Thoracic aorta (tissue), 2 donors: Measurements from ENCODE around the gene C16orf74. TPM values are rescaled to one million over a fixed set of nuclear protein-coding genes. Genes with fewer than 3 reads are reported as not detected.

ENCODE experiments used
- ATAC-seq: fragments of 150-250 bp; one replicate; pipeline ENCODE4 v1.8.0; 2017; ENCODE audit warnings: low read depth; ENCODE audit not compliant: insufficient number of reproducible peaks, low FRiP score
- DNase-seq: peaks from one replicate; pipeline ENCODE4 v3.0.0-alpha.2; 2020; ENCODE audit warnings: low spot score
- H3K27ac ChIP-seq, 2 donors: fragments of 200-600 bp; sonication (generic); 1 replicate in 1 of 2; 2 replicates in 1 of 2; pipeline ENCODE4 v1.5.1; 2016; ENCODE audit warnings: mild to moderate bottlenecking in 2 of 2, moderate library complexity in 2 of 2
- H3K27me3 ChIP-seq: fragments of 200-600 bp; sonication (generic); replicated peaks from 2 replicates; pipeline ENCODE4 v1.6.0; 2016; ENCODE audit warnings: mild to moderate bottlenecking; ENCODE audit not compliant: insufficient read depth
- H3K36me3 ChIP-seq: fragments of 200-600 bp; sonication (generic); one replicate; pipeline ENCODE4 v1.5.1; 2016
- H3K4me1 ChIP-seq, 2 donors: fragments of 200-600 bp; sonication (generic); 1 replicate in 1 of 2; 2 replicates in 1 of 2; pipeline versions ENCODE4 v1.5.1 to v1.6.0; 2016; ENCODE audit warnings: low read depth in 2 of 2, mild to moderate bottlenecking in 1 of 2; ENCODE audit not compliant: control insufficient read depth in 1 of 2
- H3K4me3 ChIP-seq: fragments of 200-600 bp; sonication (generic); 2 replicates; pipeline ENCODE4 v1.5.1; 2016; ENCODE audit warnings: mild to moderate bottlenecking
- H3K9me3 ChIP-seq: fragments of 200-600 bp; sonication (generic); 2 replicates; pipeline ENCODE4 v1.5.1; 2016
- CTCF ChIP-seq: fragments of 200-600 bp; sonication (generic); IDR thresholded peaks from one replicate; pipeline ENCODE4 v1.5.1; 2019; ENCODE audit warnings: antibody characterized with exemption
- total RNA-seq, 2 donors: library from RNA; depleted of rRNA; stranded (reverse); fragments of >200 nt; gene quantifications; one replicate each; pipeline versions ENCODE4 v1.1.0 to v1.2.3, GENCODE V29; 2016

Gene C16orf74
- total RNA-seq, 2 donors from 2014 or later = 1.2 TPM; not detected in 1

- no peak for ATAC-seq
- Histone ChIP-seq H3K4me3 (no peak overlapping the region), H3K27ac (no peak overlapping the region), H3K27me3 (no peaks in the 10 kb centered on the region), H3K9me3 (no peaks in the 10 kb centered on the region), H3K4me1 (no peaks in the 10 kb centered on the region), H3K36me3 (no peaks in the 10 kb centered on the region)
- no peak for TF ChIP-seq CTCF
- DNase-seq = no peak
These were observed 45.7 kb downstream of the C16orf74 start for GRCh38 chr16:85704900-85705846.

GRCh38 chr16:85704011-85704410 is 46.9 kb downstream of the C16orf74 start:
- Histone ChIP-seq H3K27ac (no peak overlapping the region), H3K4me3 (no peak overlapping the region), H3K9me3 (no peaks in the 10 kb centered on the region), H3K27me3 (no peaks in the 10 kb centered on the region), H3K4me1 (no peaks in the 10 kb centered on the region), H3K36me3 (no peaks in the 10 kb centered on the region)
- DNase-seq (no peak), ATAC-seq (no peak)
- no peak for TF ChIP-seq CTCF

GRCh38 chr16:85699628-85700027 is 51.3 kb downstream of the C16orf74 start:
- TF ChIP-seq CTCF = no peak
- no peaks in the 10 kb centered on the region for H3K36me3 ChIP-seq
- no peaks in the 10 kb centered on the region for H3K27me3 ChIP-seq
- H3K4me3 ChIP-seq = no peak overlapping the region
- H3K4me1 ChIP-seq = no peaks in the 10 kb centered on the region
- no peak for DNase-seq
- no peaks in the 10 kb centered on the region for H3K9me3 ChIP-seq
- ATAC-seq = no peak
- H3K27ac ChIP-seq = no peak overlapping the region

- no peaks in the 10 kb centered on the region for H3K36me3 ChIP-seq
- no peak for TF ChIP-seq CTCF
- H3K9me3 ChIP-seq = no peaks in the 10 kb centered on the region
- ATAC-seq (no peak), DNase-seq (no peak)
- no peaks in the 10 kb centered on the region for H3K4me1 ChIP-seq
- H3K27me3 ChIP-seq = no peaks in the 10 kb centered on the region
- H3K4me3 ChIP-seq = no peak overlapping the region
- H3K27ac ChIP-seq = no peak overlapping the region
These were observed 51.8 kb downstream of the C16orf74 start for GRCh38 chr16:85698935-85699558.

GRCh38 chr16:85698459-85698891 is 52.4 kb downstream of the C16orf74 start:
- no peaks in the 10 kb centered on the region for H3K36me3 ChIP-seq
- ATAC-seq = no peak

More at GRCh38 chr16:85698459-85698891, 52.4 kb downstream of the C16orf74 start:
- DNase-seq = no peak
- Histone ChIP-seq H3K4me1 (no peaks in the 10 kb centered on the region), H3K4me3 (no peak overlapping the region), H3K27me3 (no peaks in the 10 kb centered on the region), H3K9me3 (no peaks in the 10 kb centered on the region), H3K27ac (no peak overlapping the region)
- TF ChIP-seq CTCF = no peak
